ENCODE measurements around the gene ATG16L2.

- TF ChIP-seq CTCF (IDR thresholded peaks at IDR 0.05) (no peak), POLR2A (IDR thresholded peaks at IDR 0.05) (no peak), EP300 (IDR thresholded peaks at IDR 0.05) (no peak)
Measured at GRCh38 chr11:72768581-72768980, 45.6 kb upstream of the ATG16L2 start.
